ENCODE results near the gene METTL13. TPM values are rescaled to one million over a fixed set of nuclear protein-coding genes. Genes with fewer than 3 reads are reported as not detected.

The METTL13 gene
- total RNA-seq, 1 donor from 2014 or later = 25.1 TPM

GRCh38 chr1:171819946-171820345, 38.5 kb downstream of the METTL13 start:
- no peak overlapping the region for H3K27ac ChIP-seq
- H3K36me3 ChIP-seq = no peaks in the 10 kb centered on the region
- DNase-seq = no peak
- no peaks in the 10 kb centered on the region for H3K9me3 ChIP-seq
- intact Hi-C loops (cut with DNase I) = no loop called here
- no peak for TF ChIP-seq CTCF (IDR thresholded peaks at IDR 0.05)
- H3K4me1 ChIP-seq = no peaks in the 10 kb centered on the region
- no peak overlapping the region for H3K4me3 ChIP-seq
- no peaks in the 10 kb centered on the region for H3K27me3 ChIP-seq (ENCODE audit: low read depth)
- ATAC-seq = no peak

- intact Hi-C loops (cut with DNase I) = no loop called here
- no peaks in the 10 kb centered on the region for H3K27me3 ChIP-seq (ENCODE audit: low read depth)
- no peak for TF ChIP-seq CTCF (IDR thresholded peaks at IDR 0.05)
- no peak overlapping the region for H3K4me3 ChIP-seq
- H3K36me3 ChIP-seq = no peaks in the 10 kb centered on the region
- no peak for ATAC-seq
- H3K9me3 ChIP-seq = no peaks in the 10 kb centered on the region
- no peak for DNase-seq
- H3K27ac ChIP-seq = no peak overlapping the region
- H3K4me1 ChIP-seq = no peaks in the 10 kb centered on the region
Observed at GRCh38 chr1:171826973-171827372, 45.5 kb downstream of the METTL13 start.

GRCh38 chr1:171828794-171829193, 47.3 kb downstream of the METTL13 start:
- Histone ChIP-seq H3K9me3 (no peaks in the 10 kb centered on the region), H3K36me3 (no peaks in the 10 kb centered on the region), H3K27ac (no peak overlapping the region), H3K27me3 (ENCODE audit: low read depth) (no peaks in the 10 kb centered on the region), H3K4me1 (no peaks in the 10 kb centered on the region), H3K4me3 (no peak overlapping the region)
- intact Hi-C loops (cut with DNase I) = no loop called here
- DNase-seq (no peak), ATAC-seq (no peak)
- no peak for TF ChIP-seq CTCF (IDR thresholded peaks at IDR 0.05)

- DNase-seq = no peak
- no peaks in the 10 kb centered on the region for H3K9me3 ChIP-seq
- H3K4me3 ChIP-seq = no peak overlapping the region
- H3K27me3 ChIP-seq (ENCODE audit: low read depth) = no peaks in the 10 kb centered on the region
- H3K36me3 ChIP-seq = no peaks in the 10 kb centered on the region
- no peak overlapping the region for H3K27ac ChIP-seq
- intact Hi-C loops (cut with DNase I) = no loop called here
- no peak for TF ChIP-seq CTCF (IDR thresholded peaks at IDR 0.05)
- H3K4me1 ChIP-seq = no peaks in the 10 kb centered on the region
- ATAC-seq = no peak
Observed at GRCh38 chr1:171833091-171833825, 51.8 kb downstream of the METTL13 start.

GRCh38 chr1:171834821-171835220, 53.4 kb downstream of the METTL13 start:
- ATAC-seq (no peak), DNase-seq (no peak)
- Histone ChIP-seq H3K36me3 (no peaks in the 10 kb centered on the region), H3K4me1 (no peaks in the 10 kb centered on the region), H3K27ac (no peak overlapping the region), H3K9me3 (no peaks in the 10 kb centered on the region), H3K4me3 (no peak overlapping the region), H3K27me3 (ENCODE audit: low read depth) (no peaks in the 10 kb centered on the region)
- intact Hi-C loops (cut with DNase I) = no loop called here
- no peak for TF ChIP-seq CTCF (IDR thresholded peaks at IDR 0.05)

All from lower lobe of right lung (tissue), 2 donors.